ENCODE data around the gene EPHB3. TPM values are rescaled to one million over a fixed set of nuclear protein-coding genes. Genes with fewer than 3 reads are reported as not detected.

Gene EPHB3
- total and polyA plus RNA-seq, 3 donors from 2014 or later = 2.0 to 2.6 (median 2.3) TPM

DNA sequence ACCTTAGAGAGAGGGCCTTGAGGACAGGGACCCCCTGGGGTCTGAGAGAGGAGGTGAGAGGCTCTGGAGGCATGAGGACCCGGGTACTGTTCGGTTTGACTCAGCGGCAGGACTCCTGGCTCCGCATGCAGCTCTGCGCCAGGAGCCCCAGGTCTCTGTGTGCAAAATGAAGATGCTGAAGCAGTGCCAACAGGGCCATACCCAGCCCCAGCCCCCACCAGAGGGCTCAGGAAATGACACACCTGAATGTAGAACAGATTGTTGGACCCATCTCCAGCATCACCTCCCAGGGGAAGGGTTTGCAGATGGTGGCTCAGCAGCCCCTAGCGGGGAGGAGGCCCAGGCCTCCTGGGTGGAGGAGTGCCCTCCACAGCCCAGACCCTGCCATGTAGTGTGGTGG, 30.2 kb downstream of the EPHB3 start:
- intact Hi-C loops (cut with DNase I; ENCODE audit: low total_unique reads) = no loop called here
- Histone ChIP-seq H3K4me1 (peaks cover 21% of the 10 kb centered on the region), H3K27me3 (no peaks in the 10 kb centered on the region), H3K4me3 (no peak overlapping the region), H3K36me3 (ENCODE audit: low read depth, missing control alignments) (no peaks in the 10 kb centered on the region), H3K9me3 (no peaks in the 10 kb centered on the region), H3K27ac (peak overlapping the region in 1 of 2 donors; percentile 64)
- no peak for DNase-seq
- WGBS, 2 donors = 96 to 98% methylated on average over 5 to 6 of the region's 6 CpGs
- TF ChIP-seq POLR2A (IDR thresholded peaks at IDR 0.05) = no peak
- TF ChIP-seq, protein P1, sequence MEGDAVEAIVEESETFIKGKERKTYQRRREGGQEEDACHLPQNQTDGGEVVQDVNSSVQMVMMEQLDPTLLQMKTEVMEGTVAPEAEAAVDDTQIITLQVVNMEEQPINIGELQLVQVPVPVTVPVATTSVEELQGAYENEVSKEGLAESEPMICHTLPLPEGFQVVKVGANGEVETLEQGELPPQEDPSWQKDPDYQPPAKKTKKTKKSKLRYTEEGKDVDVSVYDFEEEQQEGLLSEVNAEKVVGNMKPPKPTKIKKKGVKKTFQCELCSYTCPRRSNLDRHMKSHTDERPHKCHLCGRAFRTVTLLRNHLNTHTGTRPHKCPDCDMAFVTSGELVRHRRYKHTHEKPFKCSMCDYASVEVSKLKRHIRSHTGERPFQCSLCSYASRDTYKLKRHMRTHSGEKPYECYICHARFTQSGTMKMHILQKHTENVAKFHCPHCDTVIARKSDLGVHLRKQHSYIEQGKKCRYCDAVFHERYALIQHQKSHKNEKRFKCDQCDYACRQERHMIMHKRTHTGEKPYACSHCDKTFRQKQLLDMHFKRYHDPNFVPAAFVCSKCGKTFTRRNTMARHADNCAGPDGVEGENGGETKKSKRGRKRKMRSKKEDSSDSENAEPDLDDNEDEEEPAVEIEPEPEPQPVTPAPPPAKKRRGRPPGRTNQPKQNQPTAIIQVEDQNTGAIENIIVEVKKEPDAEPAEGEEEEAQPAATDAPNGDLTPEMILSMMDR (IDR thresholded peaks at IDR 0.05) = no peak

DNA sequence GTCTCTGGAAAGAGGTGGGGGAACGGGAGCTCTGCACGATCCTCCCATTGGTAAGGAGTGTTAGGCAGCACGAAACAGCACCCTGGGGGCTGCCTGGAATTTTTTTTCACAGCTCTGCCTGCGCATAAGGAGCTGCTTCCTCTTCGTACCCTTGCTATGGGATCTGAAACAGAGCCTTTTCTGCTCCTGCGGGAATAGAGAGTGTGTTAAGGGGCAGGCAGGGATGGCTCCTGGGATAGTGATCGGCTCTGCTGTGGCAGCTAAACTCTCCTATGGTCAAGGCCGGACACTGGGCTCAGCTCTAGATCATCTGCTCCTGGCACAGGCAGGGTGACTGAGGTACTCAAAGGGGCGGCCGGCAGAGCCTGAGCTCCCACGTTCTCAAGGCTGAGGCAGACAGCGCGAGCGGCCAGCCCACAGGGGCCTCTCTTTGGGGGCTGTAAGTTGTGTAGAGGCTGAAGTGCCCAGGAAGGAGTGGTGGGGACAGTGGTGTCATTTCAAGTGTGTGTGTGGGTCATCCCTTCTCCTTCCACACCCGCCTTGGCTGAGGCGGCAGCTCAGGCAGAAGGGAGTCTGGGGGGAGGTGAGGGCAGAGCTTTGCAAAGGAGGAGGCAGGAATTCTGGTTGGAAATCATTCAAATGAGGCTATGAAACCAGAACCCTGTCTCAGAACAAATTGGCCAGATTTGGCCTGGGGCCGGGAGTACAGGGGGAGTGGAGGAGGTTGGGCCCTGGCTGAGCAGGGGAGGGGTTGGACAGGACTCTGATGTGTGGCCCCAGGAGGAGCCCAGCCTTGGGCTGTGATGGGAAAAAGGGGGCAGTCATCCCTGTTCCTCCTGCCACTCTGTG, 31.0 kb downstream of the EPHB3 start:
- no peaks in the 10 kb centered on the region for H3K27me3 ChIP-seq
- WGBS, 2 donors = 32 to 48% methylated on average over 17 of the region's 17 CpGs
- peak overlapping the region in 1 of 2 donors; percentile 64 for H3K27ac ChIP-seq
- intact Hi-C loops (cut with DNase I; ENCODE audit: low total_unique reads) = no loop called here
- no peak overlapping the region for H3K4me3 ChIP-seq
- TF ChIP-seq, protein P1 (IDR thresholded peaks at IDR 0.05) = no peak
- no peak for TF ChIP-seq POLR2A (IDR thresholded peaks at IDR 0.05)
- no peaks in the 10 kb centered on the region for H3K9me3 ChIP-seq
- DNase-seq = peak; percentile 60
- H3K36me3 ChIP-seq (ENCODE audit: low read depth, missing control alignments) = no peaks in the 10 kb centered on the region
- H3K4me1 ChIP-seq = peaks cover 21% of the 10 kb centered on the region

DNA sequence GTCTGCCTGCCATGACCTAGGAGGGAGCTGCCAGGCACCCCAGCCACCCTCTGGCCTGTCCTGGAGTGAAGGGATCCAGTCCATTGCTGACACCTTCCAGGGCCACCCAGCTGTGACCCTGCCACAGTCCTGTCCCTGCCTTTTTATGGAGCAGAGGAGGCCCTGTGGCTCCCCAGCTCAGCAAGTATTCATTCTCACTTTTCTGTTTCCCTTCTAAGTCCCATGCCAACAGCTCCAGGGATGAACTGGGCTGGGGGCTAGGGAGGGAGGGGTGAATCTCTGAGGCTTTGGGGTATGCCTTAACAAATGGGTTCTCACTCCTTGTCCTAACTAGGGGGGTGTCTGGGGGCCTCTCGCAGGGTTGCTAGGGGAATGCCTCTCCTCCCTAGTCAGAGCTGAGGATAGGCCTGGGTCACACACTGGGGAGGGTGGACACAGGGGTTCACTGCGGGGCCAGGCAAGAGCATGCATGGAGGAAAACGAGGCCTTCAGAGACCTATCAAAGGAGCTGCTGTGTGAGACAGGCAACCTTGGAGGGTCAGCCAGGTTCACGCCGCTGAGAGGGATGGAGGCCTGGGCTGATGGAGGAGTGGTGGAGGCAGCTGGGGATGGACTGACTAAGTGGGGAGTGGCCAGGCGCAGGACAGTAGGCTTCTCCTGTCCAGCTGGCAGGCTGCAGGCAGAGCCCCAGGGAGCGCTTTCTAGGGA, 31.8 kb downstream of the EPHB3 start:
- WGBS, 2 donors = 53 to 55% methylated on average over 7 of the region's 7 CpGs
- Histone ChIP-seq H3K36me3 (ENCODE audit: low read depth, missing control alignments) (no peaks in the 10 kb centered on the region), H3K4me3 (no peak overlapping the region), H3K4me1 (peaks cover 21% of the 10 kb centered on the region), H3K27me3 (no peaks in the 10 kb centered on the region), H3K27ac (peak overlapping the region in 1 of 2 donors; percentile 64), H3K9me3 (no peaks in the 10 kb centered on the region)
- intact Hi-C loops (cut with DNase I; ENCODE audit: low total_unique reads) = no loop called here
- DNase-seq = peak; percentile 48
- TF ChIP-seq, protein P1 (IDR thresholded peaks at IDR 0.05) = no peak
- no peak for TF ChIP-seq POLR2A (IDR thresholded peaks at IDR 0.05)

DNA sequence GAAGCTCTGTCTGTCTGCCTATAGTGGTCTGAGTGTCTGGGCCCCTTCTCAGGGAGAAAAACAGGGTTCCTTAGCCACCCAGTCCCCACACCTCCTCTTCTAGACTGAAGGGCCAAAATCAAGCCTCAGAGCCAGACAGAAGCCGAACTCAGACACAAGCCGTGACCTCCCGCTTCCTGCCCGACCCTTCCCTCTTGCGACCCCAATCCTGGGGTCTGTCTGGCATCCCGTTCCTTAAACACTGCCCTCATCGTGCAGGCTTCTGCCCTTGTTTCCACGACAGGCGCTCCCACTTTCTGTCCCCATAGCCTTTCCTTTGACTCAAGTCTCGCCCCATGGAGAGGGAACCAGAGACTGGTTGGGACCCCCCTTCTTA, 32.3 kb downstream of the EPHB3 start:
- H3K9me3 ChIP-seq = no peaks in the 10 kb centered on the region
- no peaks in the 10 kb centered on the region for H3K27me3 ChIP-seq
- intact Hi-C loops (cut with DNase I; ENCODE audit: low total_unique reads) = no loop called here
- no peaks in the 10 kb centered on the region for H3K36me3 ChIP-seq (ENCODE audit: low read depth, missing control alignments)
- 67 to 72% methylated on average over 10 of the region's 10 CpGs for WGBS, 2 donors
- H3K4me1 ChIP-seq = peaks cover 21% of the 10 kb centered on the region
- no peak overlapping the region for H3K27ac ChIP-seq
- no peak for DNase-seq
- TF ChIP-seq POLR2A (IDR thresholded peaks at IDR 0.05) = no peak
- TF ChIP-seq, protein P1 (IDR thresholded peaks at IDR 0.05) = no peak
- no peak overlapping the region for H3K4me3 ChIP-seq
